Activated naive CD8-positive, alpha-beta T cell treated with anti-CD3 and anti-CD28 coated beads, Interleukin-2, amount 50 U/mL, for 16 hours (primary cell): ENCODE data around the gene ACTBL2.
"Not testable (repeated sequence)": the region's sequence is repeated elsewhere in the genome, so short reads cannot be mapped to it uniquely, and the experiment has no call there.

Source experiments
- DNase-seq: peaks from one replicate; pipeline ENCODE4 v3.0.0-alpha.2; 2020; ENCODE audit warnings: low read depth, low spot score

The ACTBL2 gene

GRCh38 chr5:57494104-57495098, 11.8 kb upstream of the ACTBL2 start:
- no peak for DNase-seq

- no peak for DNase-seq
Observed at GRCh38 chr5:57493034-57493433, 10.4 kb upstream of the ACTBL2 start.

DNA sequence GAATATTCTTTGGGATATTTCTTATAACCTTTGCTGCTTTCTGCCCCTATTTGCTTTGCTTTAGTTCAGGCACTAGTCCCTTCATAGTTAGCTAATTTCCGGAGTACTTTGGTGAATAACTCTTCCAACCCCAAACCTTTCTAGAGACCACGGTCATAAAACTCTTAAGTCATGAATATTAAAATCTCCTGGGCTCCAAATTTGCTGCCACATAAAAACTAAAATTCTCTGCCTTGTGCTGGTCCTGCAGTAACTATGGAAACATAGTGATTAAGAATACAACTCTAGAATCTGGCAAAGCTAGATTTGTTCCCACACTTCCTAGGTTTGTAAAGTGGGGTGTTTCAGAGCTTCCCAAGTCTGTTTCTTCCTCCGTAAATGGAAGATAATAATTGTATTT, 10.0 kb upstream of the ACTBL2 start:
- DNase-seq, result no peak

- DNase-seq, result no peak
Observed at GRCh38 chr5:57491369-57491965, 8.9 kb upstream of the ACTBL2 start.

- no peak for DNase-seq
Observed at GRCh38 chr5:57488215-57488955, 5.8 kb upstream of the ACTBL2 start.

- DNase-seq, result no peak
Observed at GRCh38 chr5:57486027-57486602, 3.5 kb upstream of the ACTBL2 start.

- no peak for DNase-seq
Observed at GRCh38 chr5:57478826-57479225, 3.8 kb downstream of the ACTBL2 start.

DNA sequence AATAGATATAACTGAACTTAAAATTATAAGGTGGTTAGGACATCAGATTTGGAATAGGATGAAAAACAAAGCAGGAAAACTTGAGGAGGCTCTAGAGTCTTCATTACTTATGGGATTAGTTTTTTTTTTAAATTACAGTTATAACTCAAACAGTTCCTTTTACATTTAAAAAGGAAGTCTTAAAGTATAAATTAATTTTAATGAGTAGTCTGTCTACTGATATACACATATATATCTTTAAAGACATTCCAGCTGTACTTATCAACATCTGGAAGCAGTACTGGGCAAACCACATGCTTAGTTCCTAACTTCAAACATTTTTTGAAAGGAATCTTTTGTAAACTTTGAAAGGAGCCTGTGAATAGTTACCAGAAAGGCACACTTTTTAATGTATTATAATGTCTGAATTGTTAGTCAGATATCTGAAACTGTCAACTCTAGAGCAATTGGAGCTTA, 6.0 kb downstream of the ACTBL2 start:
- DNase-seq, result no peak

DNA sequence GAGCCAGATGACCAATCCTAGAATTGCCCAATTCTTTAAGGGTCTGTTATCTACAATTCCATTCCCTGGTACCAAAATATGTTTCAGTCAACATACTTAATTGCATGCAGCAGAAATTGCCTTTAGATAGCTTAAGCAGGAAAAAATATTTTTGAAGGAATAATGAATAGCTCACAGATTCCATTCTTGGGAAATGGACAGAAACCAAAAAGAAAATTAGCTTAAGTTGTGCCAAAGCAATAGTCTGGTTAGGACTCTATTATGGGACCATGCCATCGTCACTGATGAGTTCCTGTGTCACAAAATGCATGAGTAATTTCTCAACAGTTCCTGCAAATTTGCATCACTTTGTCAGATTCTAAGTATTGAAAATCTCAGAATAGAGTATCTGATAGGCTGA, 12.3 kb downstream of the ACTBL2 start:
- DNase-seq, result no peak

DNA sequence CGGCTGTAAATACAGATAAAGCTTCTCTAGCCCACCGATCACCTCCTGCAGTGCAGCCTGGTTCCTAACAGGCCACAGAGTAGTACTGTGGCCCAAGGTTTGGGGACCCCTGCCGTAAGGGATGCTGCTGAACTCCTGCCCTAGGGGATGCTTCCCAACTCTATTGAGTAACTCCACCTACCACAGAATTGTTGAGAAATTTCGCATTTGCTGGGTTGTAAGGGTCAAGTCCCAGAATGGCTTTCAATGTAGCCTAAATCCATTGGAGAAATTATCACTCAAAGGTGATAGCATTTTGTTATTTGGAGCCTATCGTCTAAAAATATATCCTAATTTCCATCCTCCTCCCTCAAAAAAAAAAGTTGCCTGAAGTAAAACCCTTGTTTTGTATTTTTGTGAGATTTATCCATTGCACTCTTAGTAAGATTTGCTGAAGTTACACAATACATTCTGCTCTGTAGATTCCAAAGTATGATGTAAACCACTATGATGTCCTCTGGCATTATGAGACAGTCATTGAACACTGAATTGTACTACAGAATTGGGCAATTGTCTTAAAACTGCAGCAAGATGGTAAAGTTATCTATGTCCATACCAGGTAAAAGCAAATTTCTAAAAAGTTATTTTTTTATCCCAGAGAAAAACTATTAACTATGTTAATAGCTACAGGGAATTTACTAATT, 14.0 kb downstream of the ACTBL2 start:
- no peak for DNase-seq

DNA sequence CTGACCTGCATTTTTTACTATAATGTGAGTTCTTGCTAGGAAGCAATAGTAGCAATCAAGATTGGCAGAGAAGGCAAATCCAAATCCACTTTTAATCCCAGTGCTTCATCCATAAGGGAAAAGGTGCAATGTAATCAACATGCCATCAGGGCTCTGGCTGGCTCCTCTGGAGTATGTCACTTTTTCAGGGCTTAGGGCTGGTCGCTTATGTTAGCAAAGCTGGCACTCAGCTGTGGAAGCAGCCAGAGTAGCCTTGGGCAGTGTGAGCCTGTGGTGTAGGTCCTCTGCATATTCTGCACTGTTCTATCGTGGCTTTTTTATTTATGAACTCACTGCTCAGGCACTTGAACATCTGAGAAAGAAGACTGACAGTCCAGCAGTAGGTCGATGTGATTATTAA, 16.1 kb downstream of the ACTBL2 start:
- DNase-seq, result no peak

GRCh38 chr5:57460056-57460455, 22.6 kb downstream of the ACTBL2 start:
- not testable (repeated sequence) for DNase-seq

GRCh38 chr5:57458443-57458842, 24.2 kb downstream of the ACTBL2 start:
- no peak for DNase-seq

DNA sequence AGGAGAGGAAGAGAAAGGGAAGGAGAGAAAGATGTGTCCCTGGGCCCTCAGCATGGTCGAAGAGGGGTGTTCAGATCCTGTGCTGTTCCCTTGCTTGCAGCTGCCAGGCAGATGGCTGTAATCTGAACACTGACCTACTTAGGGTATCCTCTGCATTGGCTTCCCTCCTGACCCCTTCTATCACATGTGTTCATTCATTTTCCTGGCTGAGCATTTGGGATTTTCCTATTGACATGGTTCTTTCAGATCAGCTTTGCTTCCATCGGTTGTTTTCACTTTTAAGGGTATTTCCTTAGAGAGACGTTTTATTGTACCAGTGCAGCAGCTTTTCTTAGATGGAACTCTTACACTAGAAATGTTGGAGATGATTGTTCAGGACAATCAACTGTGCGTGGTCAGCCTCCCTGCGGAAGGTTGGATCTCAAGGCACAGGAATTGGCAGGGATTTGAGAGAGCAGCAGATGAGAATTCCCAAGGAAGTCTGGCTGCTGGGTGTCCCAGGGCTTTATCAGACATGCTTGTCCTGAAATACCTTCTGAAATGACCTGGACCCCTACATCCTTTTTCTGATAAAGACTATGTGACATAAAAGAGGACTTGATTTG, 26.0 kb downstream of the ACTBL2 start:
- no peak for DNase-seq

GRCh38 chr5:57455511-57456455, 26.8 kb downstream of the ACTBL2 start:
- no peak for DNase-seq

DNA sequence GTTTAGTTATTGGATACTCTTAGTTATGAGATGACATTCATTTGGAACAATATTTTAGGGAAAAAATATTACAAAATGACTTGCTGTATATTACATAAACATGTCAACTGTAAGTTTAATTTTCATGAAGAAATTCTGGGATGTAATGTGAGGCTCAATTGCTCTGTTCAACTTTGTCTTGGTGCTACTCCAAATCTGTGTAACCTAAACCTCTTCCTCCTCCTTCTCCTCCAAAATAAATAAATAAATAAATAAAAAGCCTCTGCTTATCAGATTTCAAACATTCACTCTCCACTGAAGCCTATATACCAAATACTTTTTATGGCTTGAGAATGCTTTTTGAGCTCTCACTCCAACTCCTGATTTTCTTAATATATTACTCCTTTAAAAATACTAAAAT, 27.7 kb downstream of the ACTBL2 start:
- DNase-seq, result no peak

- DNase-seq, result no peak
Observed at GRCh38 chr5:57453728-57454127, 28.9 kb downstream of the ACTBL2 start.

GRCh38 chr5:57452885-57453284, 29.7 kb downstream of the ACTBL2 start:
- DNase-seq, result no peak

- no peak for DNase-seq
Observed at GRCh38 chr5:57450991-57451876, 31.4 kb downstream of the ACTBL2 start.
